Endodermal cell (in vitro differentiated cells): Measurements from ENCODE around the gene OPCML. TPM values are rescaled to one million over a fixed set of nuclear protein-coding genes. Genes with fewer than 3 reads are reported as not detected.
A peak's percentile ranks its signal among the peaks of the same experiment; 100 is the strongest.

Experiments used
- DNase-seq: peaks from one replicate; pipeline ENCODE4 v3.0.0-alpha.2; 2017
- H3K27ac ChIP-seq: 2 replicates; pipeline ENCODE4 v1.5.1; 2013; ENCODE audit warnings: mild to moderate bottlenecking, low read depth, low read length, moderate library complexity
- H3K27me3 ChIP-seq: 2 replicates; pipeline ENCODE4 v1.6.1; 2013; ENCODE audit warnings: mild to moderate bottlenecking, low read length, moderate library complexity; ENCODE audit not compliant: insufficient read depth, control insufficient read depth, poor library complexity, severe bottlenecking
- H3K36me3 ChIP-seq: 2 replicates; pipeline ENCODE4 v1.7.0; 2013; ENCODE audit warnings: mild to moderate bottlenecking, low read length, moderate library complexity; ENCODE audit not compliant: control insufficient read depth, insufficient read depth
- H3K4me1 ChIP-seq: one replicate; pipeline ENCODE4 v1.7.0; 2013; ENCODE audit warnings: low read length; ENCODE audit not compliant: control insufficient read depth, insufficient read depth
- H3K4me3 ChIP-seq: 2 replicates; pipeline ENCODE4 v1.5.1; 2013; ENCODE audit warnings: mild to moderate bottlenecking, low read length, moderate library complexity
- H3K9ac ChIP-seq: 2 replicates; pipeline ENCODE4 v1.6.1; 2013; ENCODE audit warnings: mild to moderate bottlenecking, low read length, moderate library complexity; ENCODE audit not compliant: poor library complexity, severe bottlenecking; ENCODE audit errors: extremely low read depth
- H3K9me3 ChIP-seq: 2 replicates; pipeline ENCODE4 v1.6.1; 2013; ENCODE audit warnings: mild to moderate bottlenecking, low read length, moderate library complexity; ENCODE audit not compliant: control insufficient read depth
- H3K27ac Mint-ChIP-seq: 2 replicates; pipeline ENCODE4 v1.8.0; 2020; ENCODE audit warnings: mixed read lengths
- H3K27me3 Mint-ChIP-seq: 2 replicates; pipeline ENCODE4 v1.8.0; 2021; ENCODE audit warnings: mild to moderate bottlenecking, mixed read lengths; ENCODE audit not compliant: insufficient read depth
- H3K36me3 Mint-ChIP-seq: 2 replicates; pipeline ENCODE4 v1.8.0; 2020; ENCODE audit warnings: low read depth, mixed read lengths
- H3K4me1 Mint-ChIP-seq: 2 replicates; pipeline ENCODE4 v1.8.0; 2020; ENCODE audit warnings: mixed read lengths
- H3K4me3 Mint-ChIP-seq: 2 replicates; pipeline ENCODE4 v1.8.0; 2020; ENCODE audit warnings: mild to moderate bottlenecking, moderate library complexity, mixed read lengths
- H3K9me3 Mint-ChIP-seq: 2 replicates; pipeline ENCODE4 v1.8.0; 2020; ENCODE audit warnings: mild to moderate bottlenecking, mixed read lengths
- CTCF ChIP-seq: fragments of 200-600 bp; sonication (generic); conservative IDR thresholded peaks from 2 replicates; pipeline ENCODE4 v1.5.0; 2021; ENCODE audit warnings: antibody characterized with exemption, mild to moderate bottlenecking
- WGBS, 2 experiments: methylation state at CpG; one replicate each; pipeline versions ENCODE4 v1.1.5 to v1.1.7; 2013; ENCODE audit warnings: missing lambda C conversion rate in 2 of 2, mixed read lengths in 1 of 2; ENCODE audit not compliant: insufficient coverage in 1 of 2, insufficient read length in 1 of 2; 5-methylcytosine and 5-hydroxymethylcytosine counted together
- total RNA-seq, 2 donors: library from RNA; stranded (reverse); fragmentation: NEBNext Ultra II Directional in 1 of 2; extraction: Animal tissue kit (Norgen Biotek cat#: 25700) in 1 of 2; gene quantifications; 2 replicates in 1 of 2; 3 replicates in 1 of 2; pipeline ENCODE4 v1.2.1, GENCODE V29; 2021

Gene OPCML
- total RNA-seq, 2 donors from 2014 or later, result 0.49 to 0.86 TPM

GRCh38 chr11:132937016-132937415 lies 595.3 kb downstream of the OPCML start:
- peaks cover 10% of the 10 kb centered on the region for H3K4me1 Mint-ChIP-seq
- H3K27me3 Mint-ChIP-seq, result peaks cover 4% of the 10 kb centered on the region
- DNase-seq, result no peak

GRCh38 chr11:132935383-132935782 lies 596.9 kb downstream of the OPCML start:
- Mint-ChIP-seq H3K4me1 (peaks cover 10% of the 10 kb centered on the region), H3K36me3 (no peaks in the 10 kb centered on the region), H3K27me3 (no peaks in the 10 kb centered on the region), H3K4me3 (no peak overlapping the region), H3K27ac (no peak overlapping the region), H3K9me3 (no peaks in the 10 kb centered on the region)
- no peak for TF ChIP-seq CTCF
- Histone ChIP-seq H3K9me3 (no peaks in the 10 kb centered on the region), H3K4me3 (no peak overlapping the region), H3K4me1 (peaks cover 5% of the 10 kb centered on the region), H3K27ac (no peak overlapping the region), H3K36me3 (no peaks in the 10 kb centered on the region), H3K27me3 (no peaks in the 10 kb centered on the region), H3K9ac (no peak overlapping the region)
- DNase-seq, result no peak
- WGBS, 2 experiments, result 97% methylated on average over 2 of the region's 3 CpGs; no CpG with 5 or more reads in 1 of the 2 experiments

More at GRCh38 chr11:132937016-132937415, 595.3 kb downstream of the OPCML start:
- no peak overlapping the region for H3K27ac ChIP-seq
- H3K36me3 ChIP-seq, result no peaks in the 10 kb centered on the region
- Mint-ChIP-seq H3K9me3 (no peaks in the 10 kb centered on the region), H3K36me3 (no peaks in the 10 kb centered on the region), H3K27ac (no peak overlapping the region), H3K4me3 (no peak overlapping the region)
- no peaks in the 10 kb centered on the region for H3K9me3 ChIP-seq
- TF ChIP-seq CTCF, result peak; percentile 36
- peaks cover 5% of the 10 kb centered on the region for H3K4me1 ChIP-seq
- H3K4me3 ChIP-seq, result no peak overlapping the region
- peaks cover 6% of the 10 kb centered on the region for H3K27me3 ChIP-seq
- 86% methylated on average over 4 of the region's 4 CpGs; no CpG with 5 or more reads in 1 of the 2 experiments for whole genome bisulfite sequencing, 2 experiments
- no peak overlapping the region for H3K9ac ChIP-seq

GRCh38 chr11:132933703-132934102 lies 598.6 kb downstream of the OPCML start:
- no peak overlapping the region for H3K9ac ChIP-seq
- H3K27me3 ChIP-seq, result no peaks in the 10 kb centered on the region
- no peaks in the 10 kb centered on the region for H3K9me3 ChIP-seq
- no peak for DNase-seq
- Mint-ChIP-seq H3K4me3 (no peak overlapping the region), H3K4me1 (peaks cover 10% of the 10 kb centered on the region), H3K27ac (no peak overlapping the region), H3K9me3 (no peaks in the 10 kb centered on the region), H3K27me3 (no peaks in the 10 kb centered on the region), H3K36me3 (no peaks in the 10 kb centered on the region)
- no peak overlapping the region for H3K4me3 ChIP-seq
- TF ChIP-seq CTCF, result no peak
- peaks cover 5% of the 10 kb centered on the region for H3K4me1 ChIP-seq
- H3K27ac ChIP-seq, result no peak overlapping the region
- 100% methylated on average over 3 of the region's 3 CpGs for WGBS, 2 experiments
- no peaks in the 10 kb centered on the region for H3K36me3 ChIP-seq
